HEK293 (cell line): ENCODE data around the gene AGMO.

Experiments used
- CTCF ChIA-PET: fragments of 350-600 bp; formaldehyde crosslinking; extraction: SDS; loops from one replicate; lab custom pipeline; 2021; ENCODE audit warnings: antibody characterized with exemption; lab: Yijun Ruan, JAX
- POLR2A ChIA-PET: fragments of 300-600 bp; formaldehyde crosslinking; extraction: SDS; loops from one replicate; lab custom pipeline; 2020; ENCODE audit warnings: antibody characterized with exemption, inconsistent platforms; lab: Yijun Ruan, JAX
- H3K27ac ChIP-seq: fragments of 200-500 bp; sonication (Bioruptor generic); 2 replicates; pipeline ENCODE4 v1.5.1; 2014; ENCODE audit warnings: low read depth, low read length, control low read depth, inconsistent platforms; ENCODE audit errors: extremely low read depth
- H3K36me3 ChIP-seq, 2 experiments: fragments of 200-500 bp in 1 of 2; sonication (Bioruptor generic) in 1 of 2; 1 replicate in 1 of 2; 2 replicates in 1 of 2; pipeline ENCODE4 v1.5.1; 2014 to 2017; ENCODE audit warnings: inconsistent platforms in 2 of 2, low read length in 2 of 2; ENCODE audit not compliant: control insufficient read depth in 2 of 2, insufficient read depth in 1 of 2
- H3K4me1 ChIP-seq: fragments of 200-500 bp; sonication (Bioruptor generic); 2 replicates; pipeline ENCODE4 v1.5.1; 2014; ENCODE audit warnings: mild to moderate bottlenecking, low read length, inconsistent platforms; ENCODE audit not compliant: control insufficient read depth, insufficient read depth
- H3K4me3 ChIP-seq: 2 replicates; pipeline ENCODE4 v1.5.1; 2011; ENCODE audit warnings: low read depth, mild to moderate bottlenecking, control low read depth, low read length, moderate library complexity
- H3K9me3 ChIP-seq: fragments of 200-500 bp; sonication (Bioruptor generic); 2 replicates; pipeline ENCODE4 v1.5.1; 2014; ENCODE audit warnings: low read depth, low read length, inconsistent platforms; ENCODE audit not compliant: control insufficient read depth, insufficient read depth
- KLF7 ChIP-seq: fragments of 450-650 bp; formaldehyde crosslinking; IDR thresholded peaks from 2 replicates; pipeline ENCODE4 v1.5.1; 2016; ENCODE audit warnings: missing biosample characterization, missing genetic modification characterization, borderline replicate concordance
- SCRT2 ChIP-seq: fragments of 450-650 bp; formaldehyde crosslinking; IDR thresholded peaks from 2 replicates; pipeline ENCODE4 v1.5.1; 2016; ENCODE audit warnings: missing biosample characterization, missing genetic modification characterization
- WT1 ChIP-seq: fragments of 450-650 bp; formaldehyde crosslinking; IDR thresholded peaks from 2 replicates; pipeline ENCODE4 v1.5.1; 2016; ENCODE audit warnings: missing biosample characterization, missing genetic modification characterization
- ZBTB21 ChIP-seq: fragments of 450-650 bp; formaldehyde crosslinking; IDR thresholded peaks from 2 replicates; pipeline ENCODE4 v1.5.1; 2017; ENCODE audit warnings: missing biosample characterization, missing genetic modification characterization
- ZBTB44 ChIP-seq: fragments of 450-650 bp; IDR thresholded peaks from 2 replicates; pipeline ENCODE4 v1.5.1; 2018; ENCODE audit warnings: missing biosample characterization, mild to moderate bottlenecking, missing genetic modification characterization
- ZBTB7A ChIP-seq: fragments of 450-650 bp; formaldehyde crosslinking; IDR thresholded peaks from 2 replicates; pipeline ENCODE4 v1.5.1; 2016; ENCODE audit warnings: low read depth, missing biosample characterization, missing genetic modification characterization
- ZBTB8A ChIP-seq: fragments of 450-650 bp; formaldehyde crosslinking; IDR thresholded peaks from 2 replicates; pipeline ENCODE4 v1.5.1; 2016; ENCODE audit warnings: missing biosample characterization, missing genetic modification characterization
- ZFHX2 ChIP-seq: fragments of 450-650 bp; formaldehyde crosslinking; conservative IDR thresholded peaks from 2 replicates; pipeline ENCODE4 v1.5.1; 2016; ENCODE audit warnings: missing biosample characterization, missing genetic modification characterization
- ZNF157 ChIP-seq: fragments of 450-650 bp; formaldehyde crosslinking; IDR thresholded peaks from 2 replicates; pipeline ENCODE4 v1.5.1; 2016; ENCODE audit warnings: missing biosample characterization, missing genetic modification characterization
- ZNF174 ChIP-seq: fragments of 450-650 bp; formaldehyde crosslinking; IDR thresholded peaks from 2 replicates; pipeline ENCODE4 v1.5.0; 2017; ENCODE audit warnings: missing biosample characterization, mild to moderate bottlenecking, missing genetic modification characterization
- ZNF221 ChIP-seq: fragments of 450-650 bp; formaldehyde crosslinking; IDR thresholded peaks from 2 replicates; pipeline ENCODE4 v1.5.1; 2017; ENCODE audit warnings: missing biosample characterization, missing genetic modification characterization, borderline replicate concordance
- ZNF239 ChIP-seq: fragments of 450-650 bp; formaldehyde crosslinking; IDR thresholded peaks from 2 replicates; pipeline ENCODE4 v1.5.1; 2016; ENCODE audit warnings: missing biosample characterization, missing genetic modification characterization
- ZNF24 ChIP-seq: fragments of 450-650 bp; formaldehyde crosslinking; IDR thresholded peaks from 2 replicates; pipeline ENCODE4 v1.5.1; 2016; ENCODE audit warnings: missing biosample characterization, missing genetic modification characterization
- ZNF354C ChIP-seq: fragments of 450-650 bp; formaldehyde crosslinking; IDR thresholded peaks from 2 replicates; pipeline ENCODE4 v1.5.1; 2016; ENCODE audit warnings: missing biosample characterization, missing genetic modification characterization, low read depth, borderline replicate concordance
- ZNF585B ChIP-seq: fragments of 450-650 bp; formaldehyde crosslinking; IDR thresholded peaks from 2 replicates; pipeline ENCODE4 v1.5.1; 2016; ENCODE audit warnings: missing biosample characterization, missing genetic modification characterization
- ZNF639 ChIP-seq: fragments of 450-650 bp; formaldehyde crosslinking; IDR thresholded peaks from 2 replicates; pipeline ENCODE4 v1.5.1; 2016; ENCODE audit warnings: missing biosample characterization, missing genetic modification characterization
- ZNF660 ChIP-seq: fragments of 450-650 bp; IDR thresholded peaks from 2 replicates; pipeline ENCODE4 v1.5.1; 2018; ENCODE audit warnings: missing biosample characterization, mild to moderate bottlenecking, missing genetic modification characterization
- ZNF701 ChIP-seq: fragments of 450-650 bp; formaldehyde crosslinking; IDR thresholded peaks from 2 replicates; pipeline ENCODE4 v1.5.1; 2016; ENCODE audit warnings: missing biosample characterization, missing genetic modification characterization
- ZNF776 ChIP-seq: fragments of 450-650 bp; formaldehyde crosslinking; IDR thresholded peaks from 2 replicates; pipeline ENCODE4 v1.5.0; 2017; ENCODE audit warnings: missing biosample characterization, missing genetic modification characterization, borderline replicate concordance
- ZNF792 ChIP-seq: fragments of 450-650 bp; formaldehyde crosslinking; IDR thresholded peaks from 2 replicates; pipeline ENCODE4 v1.5.1; 2016; ENCODE audit warnings: missing biosample characterization, missing genetic modification characterization
- ZNF843 ChIP-seq: fragments of 450-650 bp; formaldehyde crosslinking; IDR thresholded peaks from 2 replicates; pipeline ENCODE4 v1.5.1; 2016; ENCODE audit warnings: missing biosample characterization, missing genetic modification characterization
- ZSCAN30 ChIP-seq: fragments of 450-650 bp; IDR thresholded peaks from 2 replicates; pipeline ENCODE4 v1.5.1; 2018; ENCODE audit warnings: missing biosample characterization, mild to moderate bottlenecking, missing genetic modification characterization, moderate library complexity
- ZSCAN5A ChIP-seq: fragments of 450-650 bp; formaldehyde crosslinking; IDR thresholded peaks from 2 replicates; pipeline ENCODE4 v1.5.1; 2016; ENCODE audit warnings: missing biosample characterization, missing genetic modification characterization
- ZXDB ChIP-seq: fragments of 450-650 bp; formaldehyde crosslinking; IDR thresholded peaks from 2 replicates; pipeline ENCODE4 v1.5.1; 2016; ENCODE audit warnings: missing biosample characterization, missing genetic modification characterization
- TF ChIP-seq, protein P1 (sequence below): fragments of 450-650 bp; formaldehyde crosslinking; IDR thresholded peaks from 2 replicates; pipeline ENCODE4 v1.5.1; 2016; ENCODE audit warnings: missing biosample characterization, missing genetic modification characterization, low read depth
- TF ChIP-seq, protein P2 (sequence below): fragments of 450-650 bp; formaldehyde crosslinking; IDR thresholded peaks from 2 replicates; pipeline ENCODE4 v1.5.1; 2016; ENCODE audit warnings: missing biosample characterization, missing genetic modification characterization
- TF ChIP-seq, protein P3 (sequence below): fragments of 450-650 bp; formaldehyde crosslinking; IDR thresholded peaks from 2 replicates; pipeline ENCODE4 v1.5.1; 2016; ENCODE audit warnings: missing biosample characterization, missing genetic modification characterization

AGMO gene

GRCh38 chr7:15214976-15215375 is 346.8 kb downstream of the AGMO start:
- H3K4me1 ChIP-seq: no peaks in the 10 kb centered on the region
- H3K4me3 ChIP-seq: no peak overlapping the region
- no peak overlapping the region for H3K27ac ChIP-seq
- no peaks in the 10 kb centered on the region for H3K36me3 ChIP-seq
- CTCF ChIA-PET: interaction anchor here (1.0 kb wide), 1 partner anchor 10 kb away, joined by 6 read pairs; no protein-coding TSS in a partner anchor
- no peaks in the 10 kb centered on the region for H3K9me3 ChIP-seq
- no peak for TF ChIP-seq ZFHX2 (tag by site-specific recombination)
- no peak for TF ChIP-seq ZBTB7A (tag by site-specific recombination)
- TF ChIP-seq, protein P1, sequence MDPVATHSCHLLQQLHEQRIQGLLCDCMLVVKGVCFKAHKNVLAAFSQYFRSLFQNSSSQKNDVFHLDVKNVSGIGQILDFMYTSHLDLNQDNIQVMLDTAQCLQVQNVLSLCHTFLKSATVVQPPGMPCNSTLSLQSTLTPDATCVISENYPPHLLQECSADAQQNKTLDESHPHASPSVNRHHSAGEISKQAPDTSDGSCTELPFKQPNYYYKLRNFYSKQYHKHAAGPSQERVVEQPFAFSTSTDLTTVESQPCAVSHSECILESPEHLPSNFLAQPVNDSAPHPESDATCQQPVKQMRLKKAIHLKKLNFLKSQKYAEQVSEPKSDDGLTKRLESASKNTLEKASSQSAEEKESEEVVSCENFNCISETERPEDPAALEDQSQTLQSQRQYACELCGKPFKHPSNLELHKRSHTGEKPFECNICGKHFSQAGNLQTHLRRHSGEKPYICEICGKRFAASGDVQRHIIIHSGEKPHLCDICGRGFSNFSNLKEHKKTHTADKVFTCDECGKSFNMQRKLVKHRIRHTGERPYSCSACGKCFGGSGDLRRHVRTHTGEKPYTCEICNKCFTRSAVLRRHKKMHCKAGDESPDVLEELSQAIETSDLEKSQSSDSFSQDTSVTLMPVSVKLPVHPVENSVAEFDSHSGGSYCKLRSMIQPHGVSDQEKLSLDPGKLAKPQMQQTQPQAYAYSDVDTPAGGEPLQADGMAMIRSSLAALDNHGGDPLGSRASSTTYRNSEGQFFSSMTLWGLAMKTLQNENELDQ (tag by site-specific recombination): no peak
- no peak for TF ChIP-seq ZNF354C
- TF ChIP-seq ZNF792: no peak
- no peak for TF ChIP-seq ZNF660
- TF ChIP-seq ZNF639 (tag by site-specific recombination): no peak
- TF ChIP-seq, protein P2, sequence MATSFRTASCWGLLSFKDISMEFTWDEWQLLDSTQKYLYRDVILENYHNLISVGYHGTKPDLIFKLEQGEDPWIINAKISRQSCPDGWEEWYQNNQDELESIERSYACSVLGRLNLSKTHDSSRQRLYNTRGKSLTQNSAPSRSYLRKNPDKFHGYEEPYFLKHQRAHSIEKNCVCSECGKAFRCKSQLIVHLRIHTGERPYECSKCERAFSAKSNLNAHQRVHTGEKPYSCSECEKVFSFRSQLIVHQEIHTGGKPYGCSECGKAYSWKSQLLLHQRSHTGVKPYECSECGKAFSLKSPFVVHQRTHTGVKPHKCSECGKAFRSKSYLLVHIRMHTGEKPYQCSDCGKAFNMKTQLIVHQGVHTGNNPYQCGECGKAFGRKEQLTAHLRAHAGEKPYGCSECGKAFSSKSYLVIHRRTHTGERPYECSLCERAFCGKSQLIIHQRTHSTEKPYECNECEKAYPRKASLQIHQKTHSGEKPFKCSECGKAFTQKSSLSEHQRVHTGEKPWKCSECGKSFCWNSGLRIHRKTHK: no peak
- TF ChIP-seq ZBTB8A: no peak
- TF ChIP-seq ZNF157: no peak
- TF ChIP-seq ZXDB: no peak
- TF ChIP-seq ZNF174 (tag by site-specific recombination): no peak
- no peak for TF ChIP-seq ZNF239
- no peak for TF ChIP-seq ZNF701 (tag by site-specific recombination)
- no peak for TF ChIP-seq SCRT2 (tag by site-specific recombination)
- TF ChIP-seq ZSCAN30 (tag by site-specific recombination): no peak
- TF ChIP-seq, protein P3, sequence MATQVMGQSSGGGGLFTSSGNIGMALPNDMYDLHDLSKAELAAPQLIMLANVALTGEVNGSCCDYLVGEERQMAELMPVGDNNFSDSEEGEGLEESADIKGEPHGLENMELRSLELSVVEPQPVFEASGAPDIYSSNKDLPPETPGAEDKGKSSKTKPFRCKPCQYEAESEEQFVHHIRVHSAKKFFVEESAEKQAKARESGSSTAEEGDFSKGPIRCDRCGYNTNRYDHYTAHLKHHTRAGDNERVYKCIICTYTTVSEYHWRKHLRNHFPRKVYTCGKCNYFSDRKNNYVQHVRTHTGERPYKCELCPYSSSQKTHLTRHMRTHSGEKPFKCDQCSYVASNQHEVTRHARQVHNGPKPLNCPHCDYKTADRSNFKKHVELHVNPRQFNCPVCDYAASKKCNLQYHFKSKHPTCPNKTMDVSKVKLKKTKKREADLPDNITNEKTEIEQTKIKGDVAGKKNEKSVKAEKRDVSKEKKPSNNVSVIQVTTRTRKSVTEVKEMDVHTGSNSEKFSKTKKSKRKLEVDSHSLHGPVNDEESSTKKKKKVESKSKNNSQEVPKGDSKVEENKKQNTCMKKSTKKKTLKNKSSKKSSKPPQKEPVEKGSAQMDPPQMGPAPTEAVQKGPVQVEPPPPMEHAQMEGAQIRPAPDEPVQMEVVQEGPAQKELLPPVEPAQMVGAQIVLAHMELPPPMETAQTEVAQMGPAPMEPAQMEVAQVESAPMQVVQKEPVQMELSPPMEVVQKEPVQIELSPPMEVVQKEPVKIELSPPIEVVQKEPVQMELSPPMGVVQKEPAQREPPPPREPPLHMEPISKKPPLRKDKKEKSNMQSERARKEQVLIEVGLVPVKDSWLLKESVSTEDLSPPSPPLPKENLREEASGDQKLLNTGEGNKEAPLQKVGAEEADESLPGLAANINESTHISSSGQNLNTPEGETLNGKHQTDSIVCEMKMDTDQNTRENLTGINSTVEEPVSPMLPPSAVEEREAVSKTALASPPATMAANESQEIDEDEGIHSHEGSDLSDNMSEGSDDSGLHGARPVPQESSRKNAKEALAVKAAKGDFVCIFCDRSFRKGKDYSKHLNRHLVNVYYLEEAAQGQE: no peak
- POLR2A ChIA-PET: no interaction called here

GRCh38 chr7:15213093-15213492 is 348.7 kb downstream of the AGMO start:
- Histone ChIP-seq H3K27ac (no peak overlapping the region), H3K4me1 (no peaks in the 10 kb centered on the region), H3K4me3 (no peak overlapping the region), H3K9me3 (no peaks in the 10 kb centered on the region), H3K36me3 (no peaks in the 10 kb centered on the region)
- POLR2A ChIA-PET: no interaction called here
- CTCF ChIA-PET: interaction anchor here (1.0 kb wide), 1 partner anchor 1935 kb away, joined by 4 read pairs; no protein-coding TSS in a partner anchor
- no peak for TF ChIP-seq WT1 (tag by site-specific recombination)
- TF ChIP-seq ZNF585B (tag by site-specific recombination): no peak
- no peak for TF ChIP-seq ZNF221 (tag by site-specific recombination)
- no peak for TF ChIP-seq ZBTB44 (tag by site-specific recombination)
- TF ChIP-seq ZSCAN5A (tag by site-specific recombination): no peak
- no peak for TF ChIP-seq ZNF24
- no peak for TF ChIP-seq ZNF776 (tag by site-specific recombination)
- TF ChIP-seq ZBTB21 (tag by site-specific recombination): no peak
- no peak for TF ChIP-seq KLF7 (tag by site-specific recombination)
- no peak for TF ChIP-seq ZNF843 (tag by site-specific recombination)
